ENCODE results near the gene MCHR1.

MCHR1 gene

GRCh38 chr22:40701274-40701673, 22.0 kb downstream of the MCHR1 start:
- no peak for TF ChIP-seq GATA2 (IDR thresholded peaks at IDR 0.05; ENCODE audit: low read depth, low read length)
- TF ChIP-seq GATA3 (IDR thresholded peaks at IDR 0.05; ENCODE audit: low read depth, low read length) = no peak

- TF ChIP-seq GATA2 (IDR thresholded peaks at IDR 0.05; ENCODE audit: low read depth, low read length) = no peak
- no peak for TF ChIP-seq GATA3 (IDR thresholded peaks at IDR 0.05; ENCODE audit: low read depth, low read length)
Measured at GRCh38 chr22:40703174-40703573, 23.9 kb downstream of the MCHR1 start.

DNA sequence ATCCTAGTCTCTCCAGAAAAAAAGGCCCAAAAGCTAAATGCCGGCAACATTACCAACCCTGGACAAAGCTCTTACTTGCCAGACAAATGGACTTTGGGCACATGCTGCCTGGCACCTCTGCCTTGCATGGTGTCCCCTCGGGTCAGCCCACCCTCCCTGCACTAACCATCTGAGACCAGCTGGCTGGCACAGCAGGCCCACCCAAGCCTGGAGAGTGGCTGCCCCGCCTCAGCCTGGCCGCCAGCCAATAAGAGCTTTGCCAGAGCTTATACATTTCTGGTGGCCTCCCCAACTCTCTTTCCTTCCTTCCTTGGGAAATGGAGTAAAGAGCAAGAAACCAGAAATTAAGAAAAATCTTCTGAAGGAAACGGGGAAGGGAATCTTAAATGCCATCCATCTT, 24.5 kb downstream of the MCHR1 start:
- TF ChIP-seq GATA3 (IDR thresholded peaks at IDR 0.05; ENCODE audit: low read depth, low read length) (no peak), GATA2 (IDR thresholded peaks at IDR 0.05; ENCODE audit: low read depth, low read length) (no peak)

- TF ChIP-seq GATA3 (IDR thresholded peaks at IDR 0.05; ENCODE audit: low read depth, low read length) = no peak
- TF ChIP-seq GATA2 (IDR thresholded peaks at IDR 0.05; ENCODE audit: low read depth, low read length) = no peak
Measured at GRCh38 chr22:40705918-40706682, 26.8 kb downstream of the MCHR1 start.

GRCh38 chr22:40707154-40707553, 27.9 kb downstream of the MCHR1 start:
- TF ChIP-seq GATA2 (IDR thresholded peaks at IDR 0.05; ENCODE audit: low read depth, low read length) (no peak), GATA3 (IDR thresholded peaks at IDR 0.05; ENCODE audit: low read depth, low read length) (no peak)

GRCh38 chr22:40708177-40708576, 28.9 kb downstream of the MCHR1 start:
- TF ChIP-seq GATA2 (IDR thresholded peaks at IDR 0.05; ENCODE audit: low read depth, low read length) (no peak), GATA3 (IDR thresholded peaks at IDR 0.05; ENCODE audit: low read depth, low read length) (no peak)

DNA sequence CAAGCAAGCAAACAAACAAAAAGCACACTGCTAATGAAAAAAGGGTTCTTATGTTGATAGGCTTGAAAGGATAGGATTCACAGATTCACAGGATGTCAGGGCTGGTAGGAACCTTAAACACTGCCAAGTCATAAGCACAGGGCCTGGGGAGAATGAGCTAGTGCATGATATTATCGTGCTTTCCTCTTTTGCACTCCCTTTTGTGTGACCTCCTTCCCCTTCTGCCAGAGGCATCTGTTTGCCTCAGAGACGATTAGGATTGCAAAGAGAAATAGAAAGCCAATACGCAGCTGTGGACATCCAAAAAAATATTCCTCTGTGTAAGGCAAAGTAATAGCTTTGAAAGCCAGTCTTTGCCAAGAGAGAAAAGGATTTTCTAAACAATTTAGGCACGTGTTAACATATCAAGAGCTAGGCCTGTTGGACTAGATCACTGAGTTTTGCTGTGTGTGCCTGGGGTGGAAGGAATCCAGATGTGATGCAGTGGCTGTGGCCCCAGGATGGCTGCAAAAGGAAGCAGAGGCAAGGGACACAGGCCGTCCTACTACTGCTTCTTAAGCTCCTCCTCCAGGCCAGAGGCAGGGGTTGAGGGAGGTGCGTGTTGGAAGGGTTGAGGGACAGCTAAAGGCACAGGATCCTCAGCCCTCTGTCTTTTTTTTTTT, 30.6 kb downstream of the MCHR1 start:
- TF ChIP-seq GATA2 (IDR thresholded peaks at IDR 0.05; ENCODE audit: low read depth, low read length) = 0 out of 2 replicates have a peak, but pooled peaks have one; percentile 29
- TF ChIP-seq GATA3 (IDR thresholded peaks at IDR 0.05; ENCODE audit: low read depth, low read length) = no peak

DNA sequence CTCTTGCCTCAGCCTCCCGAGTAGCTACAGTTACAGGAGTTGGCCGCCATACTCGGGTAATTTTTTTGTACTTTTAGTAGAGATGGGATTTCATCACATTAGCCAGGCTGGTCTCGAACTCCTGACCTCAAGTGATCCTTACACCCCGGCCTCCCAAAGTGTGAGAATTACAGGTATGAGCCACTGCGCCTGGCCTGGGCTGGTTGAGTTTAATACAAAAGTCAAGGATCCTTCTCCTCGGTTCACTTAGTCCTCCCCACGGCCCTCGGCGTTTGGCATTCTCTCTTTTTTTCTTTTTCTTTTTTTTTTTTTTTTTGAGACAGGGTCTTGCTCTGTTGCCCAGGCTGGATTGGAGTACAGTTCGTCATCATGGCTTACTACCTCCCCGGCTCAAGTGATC, 33.0 kb downstream of the MCHR1 start:
- no peak for TF ChIP-seq GATA2 (IDR thresholded peaks at IDR 0.05; ENCODE audit: low read depth, low read length)
- TF ChIP-seq GATA3 (IDR thresholded peaks at IDR 0.05; ENCODE audit: low read depth, low read length) = no peak

GRCh38 chr22:40714499-40715337, 35.4 kb downstream of the MCHR1 start:
- no peak for TF ChIP-seq GATA3 (IDR thresholded peaks at IDR 0.05; ENCODE audit: low read depth, low read length)
- no peak for TF ChIP-seq GATA2 (IDR thresholded peaks at IDR 0.05; ENCODE audit: low read depth, low read length)

DNA sequence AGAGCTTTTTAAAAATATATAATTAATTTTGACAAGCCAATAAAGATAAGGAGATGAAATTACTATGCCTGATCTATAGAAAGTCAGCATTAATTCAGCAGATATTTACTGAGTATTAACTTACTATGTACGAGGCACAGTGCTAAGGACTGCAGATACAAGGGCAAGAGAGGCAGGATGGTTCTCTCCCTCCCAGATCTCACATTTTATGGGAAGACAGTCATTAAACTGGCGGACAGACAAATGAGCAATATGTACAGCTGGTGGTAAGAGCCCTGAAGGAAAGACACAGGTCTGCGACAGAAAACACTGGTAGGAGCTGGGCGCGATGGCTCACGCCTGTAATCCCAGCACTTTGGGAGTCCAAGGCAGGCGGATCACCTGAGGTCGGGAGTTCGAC, 36.8 kb downstream of the MCHR1 start:
- no peak for TF ChIP-seq GATA3 (IDR thresholded peaks at IDR 0.05; ENCODE audit: low read depth, low read length)
- TF ChIP-seq GATA2 (IDR thresholded peaks at IDR 0.05; ENCODE audit: low read depth, low read length) = no peak

DNA sequence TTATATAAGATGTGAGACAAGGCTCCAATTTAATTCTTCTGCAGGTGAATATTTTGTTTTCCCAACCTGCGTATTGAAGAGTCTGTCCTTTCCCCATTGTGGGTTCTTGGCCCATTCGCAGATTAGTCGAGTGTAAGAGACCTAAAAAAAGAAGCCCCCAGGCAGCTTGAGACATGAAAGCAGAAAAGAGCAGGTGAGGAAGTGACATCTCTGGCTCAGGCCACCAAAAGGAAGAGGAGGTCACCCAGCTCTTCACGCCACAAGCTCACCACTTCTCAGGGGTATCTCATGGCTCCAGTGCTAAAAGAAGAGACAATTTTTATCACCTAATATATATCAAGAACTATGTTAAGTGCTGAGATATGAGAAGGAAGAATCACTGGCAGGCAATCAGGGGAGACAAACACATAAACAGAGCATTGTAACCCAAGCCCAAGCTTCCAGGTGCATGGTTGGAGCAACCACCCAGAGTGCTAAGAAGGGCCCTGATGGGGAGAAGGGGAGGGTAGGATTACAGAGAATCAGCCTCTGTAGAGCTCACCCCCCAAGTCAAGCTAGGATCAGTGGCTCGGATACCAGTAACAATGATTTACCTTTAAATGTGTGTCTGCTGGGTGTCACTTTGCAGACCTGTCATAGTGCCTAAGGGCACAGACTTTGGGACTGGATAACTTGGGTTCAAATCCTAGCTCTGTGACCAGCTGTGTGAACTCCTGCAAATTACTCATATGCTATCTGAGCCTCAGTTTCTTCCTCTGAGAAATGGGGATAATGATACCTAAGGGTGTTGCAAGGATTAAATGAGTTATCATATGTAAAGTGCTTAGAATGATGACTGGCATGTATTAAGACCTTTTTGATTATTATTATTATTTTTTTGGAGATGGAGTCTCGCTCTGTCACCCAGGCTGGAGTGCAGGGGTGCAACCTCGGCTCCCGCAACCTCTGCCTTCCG, 39.2 kb downstream of the MCHR1 start:
- TF ChIP-seq GATA3 (IDR thresholded peaks at IDR 0.05; ENCODE audit: low read depth, low read length) (no peak), GATA2 (IDR thresholded peaks at IDR 0.05; ENCODE audit: low read depth, low read length) (no peak)

- TF ChIP-seq GATA3 (IDR thresholded peaks at IDR 0.05; ENCODE audit: low read depth, low read length) (no peak), GATA2 (IDR thresholded peaks at IDR 0.05; ENCODE audit: low read depth, low read length) (no peak)
Measured at GRCh38 chr22:40719599-40719998, 40.3 kb downstream of the MCHR1 start.

GRCh38 chr22:40720538-40721256, 41.4 kb downstream of the MCHR1 start:
- TF ChIP-seq GATA2 (IDR thresholded peaks at IDR 0.05; ENCODE audit: low read depth, low read length) (no peak), GATA3 (IDR thresholded peaks at IDR 0.05; ENCODE audit: low read depth, low read length) (no peak)

Data from SH-SY5Y (cell line).